Osteocyte (in vitro differentiated cells): Measurements from ENCODE around the gene SFT2D3. TPM values are rescaled to one million over a fixed set of nuclear protein-coding genes. Genes with fewer than 3 reads are reported as not detected.

Experiments
- DNase-seq: peaks from one replicate; pipeline ENCODE4 v3.0.0; 2021; ENCODE audit warnings: mixed read lengths; ENCODE audit not compliant: unreplicated experiment; ENCODE audit errors: extremely low spot score
- H3K27ac Mint-ChIP-seq: one replicate; pipeline ENCODE4 v1.8.0; 2021; ENCODE audit warnings: mild to moderate bottlenecking, mixed read lengths; ENCODE audit not compliant: unreplicated experiment
- H3K27me3 Mint-ChIP-seq: one replicate; pipeline ENCODE4 v1.8.0; 2021; ENCODE audit warnings: mixed read lengths; ENCODE audit not compliant: unreplicated experiment
- H3K36me3 Mint-ChIP-seq: one replicate; pipeline ENCODE4 v1.8.0; 2021; ENCODE audit warnings: mixed read lengths; ENCODE audit not compliant: unreplicated experiment
- H3K4me1 Mint-ChIP-seq: one replicate; pipeline ENCODE4 v1.8.0; 2021; ENCODE audit warnings: mixed read lengths; ENCODE audit not compliant: unreplicated experiment
- H3K4me3 Mint-ChIP-seq: one replicate; pipeline ENCODE4 v1.8.0; 2021; ENCODE audit warnings: mild to moderate bottlenecking, moderate library complexity, mixed read lengths; ENCODE audit not compliant: unreplicated experiment
- H3K9me3 Mint-ChIP-seq: one replicate; pipeline ENCODE4 v1.8.0; 2021; ENCODE audit warnings: mixed read lengths; ENCODE audit not compliant: unreplicated experiment
- total RNA-seq: library from RNA; stranded (reverse); gene quantifications from 2 replicates; pipeline ENCODE4 v1.2.1, GENCODE V29; 2021
- TF ChIP-seq, protein P1 (sequence below): fragments of 200-600 bp; sonication (generic); IDR thresholded peaks from 2 replicates; pipeline ENCODE4 v1.5.0; 2021; ENCODE audit warnings: antibody characterized with exemption, mild to moderate bottlenecking, moderate library complexity

The SFT2D3 gene
- total RNA-seq, 1 donor from 2014 or later, result 8.4 TPM

- Mint-ChIP-seq H3K4me1 (peaks cover 29% of the 10 kb centered on the region), H3K27me3 (no peaks in the 10 kb centered on the region), H3K27ac (peak overlapping the region; percentile 84), H3K4me3 (no peak overlapping the region), H3K9me3 (no peaks in the 10 kb centered on the region), H3K36me3 (peaks cover 14% of the 10 kb centered on the region)
- DNase-seq, result no peak
- TF ChIP-seq, protein P1, sequence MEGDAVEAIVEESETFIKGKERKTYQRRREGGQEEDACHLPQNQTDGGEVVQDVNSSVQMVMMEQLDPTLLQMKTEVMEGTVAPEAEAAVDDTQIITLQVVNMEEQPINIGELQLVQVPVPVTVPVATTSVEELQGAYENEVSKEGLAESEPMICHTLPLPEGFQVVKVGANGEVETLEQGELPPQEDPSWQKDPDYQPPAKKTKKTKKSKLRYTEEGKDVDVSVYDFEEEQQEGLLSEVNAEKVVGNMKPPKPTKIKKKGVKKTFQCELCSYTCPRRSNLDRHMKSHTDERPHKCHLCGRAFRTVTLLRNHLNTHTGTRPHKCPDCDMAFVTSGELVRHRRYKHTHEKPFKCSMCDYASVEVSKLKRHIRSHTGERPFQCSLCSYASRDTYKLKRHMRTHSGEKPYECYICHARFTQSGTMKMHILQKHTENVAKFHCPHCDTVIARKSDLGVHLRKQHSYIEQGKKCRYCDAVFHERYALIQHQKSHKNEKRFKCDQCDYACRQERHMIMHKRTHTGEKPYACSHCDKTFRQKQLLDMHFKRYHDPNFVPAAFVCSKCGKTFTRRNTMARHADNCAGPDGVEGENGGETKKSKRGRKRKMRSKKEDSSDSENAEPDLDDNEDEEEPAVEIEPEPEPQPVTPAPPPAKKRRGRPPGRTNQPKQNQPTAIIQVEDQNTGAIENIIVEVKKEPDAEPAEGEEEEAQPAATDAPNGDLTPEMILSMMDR, result no peak
Observed at GRCh38 chr2:127735537-127736399, 34.5 kb downstream of the SFT2D3 start.

DNA sequence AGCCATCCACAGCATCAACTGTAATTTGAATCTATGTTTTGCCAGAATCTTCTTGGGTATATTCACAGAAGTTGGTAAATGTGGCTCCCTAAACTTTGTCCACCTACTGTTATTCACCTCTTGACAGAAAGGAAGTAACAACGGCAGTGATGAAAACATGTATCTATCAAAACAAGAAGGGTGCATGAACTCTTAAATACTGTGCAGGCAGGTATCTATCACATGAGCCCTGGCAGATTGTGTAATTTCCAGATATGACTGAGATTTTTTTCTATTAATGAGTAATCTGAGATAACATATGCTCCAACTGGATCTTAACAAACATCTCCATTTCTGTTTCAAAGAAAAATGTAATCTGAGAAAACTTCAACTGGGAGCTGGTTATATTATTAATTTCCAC is 36.6 kb downstream of the SFT2D3 start:
- no peak for DNase-seq
- Mint-ChIP-seq H3K27ac (no peak overlapping the region), H3K9me3 (no peaks in the 10 kb centered on the region), H3K36me3 (peaks cover 20% of the 10 kb centered on the region), H3K27me3 (no peaks in the 10 kb centered on the region), H3K4me1 (peaks cover 29% of the 10 kb centered on the region), H3K4me3 (no peak overlapping the region)
- TF ChIP-seq, protein P1, result no peak

- Mint-ChIP-seq H3K4me1 (peaks cover 12% of the 10 kb centered on the region), H3K9me3 (no peaks in the 10 kb centered on the region), H3K36me3 (peaks cover 32% of the 10 kb centered on the region), H3K27me3 (no peaks in the 10 kb centered on the region), H3K4me3 (no peak overlapping the region), H3K27ac (no peak overlapping the region)
- TF ChIP-seq, protein P1, result no peak
- no peak for DNase-seq
Observed at GRCh38 chr2:127739800-127740199, 38.5 kb downstream of the SFT2D3 start.

GRCh38 chr2:127740665-127741288 is 39.5 kb downstream of the SFT2D3 start:
- peaks cover 38% of the 10 kb centered on the region for H3K36me3 Mint-ChIP-seq
- TF ChIP-seq, protein P1, result no peak
- no peak for DNase-seq
- peaks cover 5% of the 10 kb centered on the region for H3K4me1 Mint-ChIP-seq
- no peaks in the 10 kb centered on the region for H3K27me3 Mint-ChIP-seq
- no peak overlapping the region for H3K27ac Mint-ChIP-seq
- H3K4me3 Mint-ChIP-seq, result no peak overlapping the region
- no peaks in the 10 kb centered on the region for H3K9me3 Mint-ChIP-seq

DNA sequence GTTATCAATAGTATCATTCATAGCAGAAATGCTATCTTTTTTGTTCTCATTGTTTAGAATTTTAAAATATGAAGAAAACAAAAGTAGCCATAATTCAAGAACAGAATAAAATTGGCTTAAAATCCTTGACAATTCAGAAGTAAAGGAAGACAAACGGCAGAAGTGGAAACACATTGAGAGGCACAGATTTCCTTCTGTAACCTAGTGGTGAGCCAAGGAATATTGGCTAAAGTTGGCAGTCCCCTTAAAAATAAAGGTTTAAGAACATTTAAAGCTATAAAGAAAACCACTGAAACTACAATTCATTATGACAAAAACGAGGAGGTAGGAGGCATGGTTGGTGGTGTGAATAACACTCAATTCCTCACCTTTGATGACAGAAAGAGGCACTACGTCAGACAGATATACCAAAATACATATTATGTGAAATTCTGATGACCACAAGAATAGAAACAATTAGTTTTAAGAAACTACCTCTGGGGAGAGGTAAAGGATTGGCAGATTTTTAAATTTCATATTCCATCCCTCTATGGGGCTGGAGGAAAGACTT is 42.3 kb downstream of the SFT2D3 start:
- Mint-ChIP-seq H3K27me3 (no peaks in the 10 kb centered on the region), H3K27ac (no peak overlapping the region), H3K9me3 (no peaks in the 10 kb centered on the region), H3K4me1 (no peaks in the 10 kb centered on the region), H3K4me3 (no peak overlapping the region), H3K36me3 (peaks cover 45% of the 10 kb centered on the region)
- no peak for DNase-seq
- TF ChIP-seq, protein P1, result peak; percentile 5
